Esophagus muscularis mucosa (tissue), 4 donors: ENCODE measurements around the gene MYADML2. TPM values are rescaled to one million over a fixed set of nuclear protein-coding genes. Genes with fewer than 3 reads are reported as not detected.

ENCODE experiments used
- DNase-seq: peaks from one replicate; pipeline ENCODE4 v3.0.0-alpha.2; 2017; ENCODE audit errors: extremely low spot score
- H3K27ac ChIP-seq, 4 donors: fragments of 200-600 bp; sonication (generic); replicated peaks in 1 of 4; 1 replicate in 3 of 4; 2 replicates in 1 of 4; pipeline ENCODE4 v1.5.1; 2016 to 2019; ENCODE audit warnings: mild to moderate bottlenecking in 1 of 4
- H3K27me3 ChIP-seq, 4 donors: fragments of 200-600 bp; sonication (generic); one replicate each; pipeline versions ENCODE4 v1.5.1 to v1.6.0; 2016 to 2019
- H3K36me3 ChIP-seq, 4 donors: fragments of 200-600 bp; sonication (generic); one replicate each; pipeline ENCODE4 v1.5.1; 2016 to 2019
- H3K4me1 ChIP-seq, 4 donors: fragments of 200-600 bp; sonication (generic); one replicate each; pipeline ENCODE4 v1.5.1; 2016 to 2019
- H3K4me3 ChIP-seq, 4 donors: fragments of 200-600 bp; sonication (generic); 1 replicate in 2 of 4; 2 replicates in 2 of 4; pipeline ENCODE4 v1.5.1; 2016 to 2019; ENCODE audit warnings: mild to moderate bottlenecking in 4 of 4, moderate library complexity in 1 of 4
- H3K9me3 ChIP-seq, 4 donors: fragments of 200-600 bp; sonication (generic); 1 replicate in 3 of 4; 2 replicates in 1 of 4; pipeline ENCODE4 v1.5.1; 2016 to 2019
- EP300 ChIP-seq: sonication (generic); formaldehyde crosslinking; IDR thresholded peaks from one replicate; pipeline ENCODE4 v1.6.1; 2017; ENCODE audit warnings: antibody characterized with exemption
- POLR2A ChIP-seq: fragments of 450-650 bp; IDR thresholded peaks from one replicate; pipeline ENCODE4 v1.6.1; 2017; ENCODE audit warnings: antibody characterized with exemption, moderate library complexity, mild to moderate bottlenecking, low read depth
- POLR2AphosphoS5 ChIP-seq, 2 donors: sonication (generic); formaldehyde crosslinking; IDR thresholded peaks; one replicate each; pipeline ENCODE4 v1.6.1; 2017; ENCODE audit warnings: antibody characterized with exemption in 2 of 2
- WGBS: methylation state at CpG from one replicate; pipeline ENCODE4 v1.1.5; 2018; 5-methylcytosine and 5-hydroxymethylcytosine counted together
- intact Hi-C: fragments of 100-400 bp; cut with DNase I; formaldehyde crosslinking; loops from one replicate; pipeline ENCODE4 v1.15.1; 2023
- total RNA-seq, 4 donors: library from RNA; depleted of rRNA; stranded (reverse); fragments of >200 nt; gene quantifications; one replicate each; pipeline versions ENCODE4 v1.1.0 to v1.2.1, GENCODE V29; 2016
- TF ChIP-seq, protein P1 (sequence below), 3 experiments: fragments of 200-600 bp in 2 of 3; fragments of 450-650 bp in 1 of 3; sonication (generic) in 2 of 3; IDR thresholded peaks; one replicate each; pipeline ENCODE4 v1.5.1; 2017 to 2019; ENCODE audit warnings: antibody characterized with exemption in 3 of 3, mild to moderate bottlenecking in 2 of 3, moderate library complexity in 1 of 3

Gene MYADML2
- total RNA-seq, 4 donors from 2014 or later, result not detected

DNA sequence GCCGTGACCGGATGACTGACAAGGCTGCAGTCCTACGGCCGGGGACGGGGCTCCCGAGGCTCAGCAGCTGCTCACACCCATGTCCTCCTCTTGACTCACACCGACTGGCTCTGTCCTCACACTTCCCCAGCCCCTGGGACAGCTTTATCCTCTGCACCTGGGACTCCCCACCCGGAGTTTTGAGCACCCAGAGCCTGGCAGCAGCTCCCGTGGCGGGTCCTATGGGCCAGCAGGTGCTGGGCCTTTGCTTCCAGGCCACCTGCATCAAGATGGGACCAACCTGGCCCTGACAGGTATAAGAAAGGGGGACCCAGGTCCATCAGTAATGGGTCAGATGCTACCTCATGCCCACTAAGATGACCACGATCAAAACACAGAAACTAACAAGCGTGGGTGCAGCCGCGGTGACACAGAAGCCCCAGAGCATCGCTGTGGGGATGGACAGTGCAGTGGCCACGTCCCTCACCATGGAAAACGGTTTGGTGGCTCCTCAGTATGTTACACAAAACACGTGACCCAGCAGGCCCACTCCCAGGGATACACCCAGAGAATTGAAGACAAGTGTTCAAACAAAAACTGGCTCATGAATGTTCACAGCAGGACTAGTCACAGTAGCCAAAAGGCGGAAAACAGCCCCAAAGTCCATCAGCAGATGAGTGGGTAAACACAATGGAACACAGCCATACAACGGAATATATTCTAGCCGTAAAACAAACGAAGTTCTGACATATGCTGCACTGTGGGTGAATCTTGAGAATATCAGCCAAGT is 17.2 kb upstream of the MYADML2 start:
- Histone ChIP-seq H3K9me3 (no peaks in the 10 kb centered on the region), H3K27ac (no peak overlapping the region), H3K36me3 (no peaks in the 10 kb centered on the region), H3K27me3 (peaks cover 10 to 90% (median 24%) of the 10 kb centered on the region in 4 donors), H3K4me1 (peaks cover 28 to 57% (median 44%) of the 10 kb centered on the region in 4 donors), H3K4me3 (no peak overlapping the region)
- no peak for DNase-seq
- WGBS, result 78% methylated on average over 15 of the region's 22 CpGs
- intact Hi-C loops, result no loop called here
- TF ChIP-seq, protein P1, sequence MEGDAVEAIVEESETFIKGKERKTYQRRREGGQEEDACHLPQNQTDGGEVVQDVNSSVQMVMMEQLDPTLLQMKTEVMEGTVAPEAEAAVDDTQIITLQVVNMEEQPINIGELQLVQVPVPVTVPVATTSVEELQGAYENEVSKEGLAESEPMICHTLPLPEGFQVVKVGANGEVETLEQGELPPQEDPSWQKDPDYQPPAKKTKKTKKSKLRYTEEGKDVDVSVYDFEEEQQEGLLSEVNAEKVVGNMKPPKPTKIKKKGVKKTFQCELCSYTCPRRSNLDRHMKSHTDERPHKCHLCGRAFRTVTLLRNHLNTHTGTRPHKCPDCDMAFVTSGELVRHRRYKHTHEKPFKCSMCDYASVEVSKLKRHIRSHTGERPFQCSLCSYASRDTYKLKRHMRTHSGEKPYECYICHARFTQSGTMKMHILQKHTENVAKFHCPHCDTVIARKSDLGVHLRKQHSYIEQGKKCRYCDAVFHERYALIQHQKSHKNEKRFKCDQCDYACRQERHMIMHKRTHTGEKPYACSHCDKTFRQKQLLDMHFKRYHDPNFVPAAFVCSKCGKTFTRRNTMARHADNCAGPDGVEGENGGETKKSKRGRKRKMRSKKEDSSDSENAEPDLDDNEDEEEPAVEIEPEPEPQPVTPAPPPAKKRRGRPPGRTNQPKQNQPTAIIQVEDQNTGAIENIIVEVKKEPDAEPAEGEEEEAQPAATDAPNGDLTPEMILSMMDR (IDR thresholded peaks at IDR 0.05), result no peak
- TF ChIP-seq POLR2AphosphoS5 (IDR thresholded peaks at IDR 0.05), result no peak
- TF ChIP-seq EP300, result no peak
- TF ChIP-seq POLR2A, result no peak

DNA sequence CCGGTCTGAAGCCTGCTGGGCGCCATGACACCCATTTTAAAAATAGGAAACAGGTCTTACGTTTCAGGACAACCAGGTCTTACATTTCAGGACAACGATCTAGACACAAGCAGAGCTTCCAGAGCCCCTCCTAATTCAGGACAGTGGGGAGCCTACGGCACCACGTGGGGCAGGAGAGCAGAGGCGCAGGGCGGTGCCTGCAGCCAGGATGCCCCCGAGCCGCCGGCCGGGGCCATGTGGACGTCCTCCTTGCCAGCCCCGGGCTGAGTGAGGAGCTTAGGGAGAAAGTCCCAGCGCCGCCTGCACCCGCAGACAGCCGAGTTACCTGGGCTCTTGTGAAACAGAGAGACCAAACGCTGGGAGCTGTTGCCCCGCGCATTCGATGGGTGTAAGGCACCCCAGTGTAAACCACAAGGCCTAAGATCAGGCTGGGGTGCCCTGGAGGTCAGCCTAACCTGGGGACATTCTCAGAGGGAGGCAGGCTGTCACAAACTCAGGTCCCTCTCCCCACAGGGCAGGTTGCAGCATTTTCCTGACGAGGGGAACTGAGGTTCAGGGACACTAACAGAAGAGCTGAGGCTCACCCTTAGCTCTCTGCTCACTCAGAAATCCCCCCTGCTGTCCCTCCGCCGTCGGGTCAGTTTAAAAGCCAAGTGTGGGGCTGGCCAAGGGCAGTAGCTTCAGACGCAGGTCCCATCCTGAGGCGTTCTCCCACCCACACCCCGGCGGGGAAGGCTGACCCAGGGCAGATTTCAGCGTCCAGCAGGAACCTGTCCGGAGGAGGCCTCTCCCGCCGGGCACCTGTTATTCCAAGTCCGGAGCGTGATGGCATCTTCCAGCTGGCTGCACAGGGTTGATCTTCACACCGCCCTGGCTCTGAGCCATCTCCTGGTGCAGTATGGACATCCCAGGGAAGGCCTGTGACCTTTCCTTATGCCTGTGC is 15.7 kb upstream of the MYADML2 start:
- H3K4me1 ChIP-seq, result peaks cover 22 to 49% (median 38%) of the 10 kb centered on the region in 4 donors
- no peaks in the 10 kb centered on the region for H3K36me3 ChIP-seq
- TF ChIP-seq EP300 (no peak), POLR2AphosphoS5 (IDR thresholded peaks at IDR 0.05) (no peak)
- TF ChIP-seq, protein P1 (IDR thresholded peaks at IDR 0.05), result no peak
- H3K27ac ChIP-seq, result no peak overlapping the region
- no peak overlapping the region for H3K4me3 ChIP-seq
- WGBS, result 66% methylated on average over 29 of the region's 37 CpGs
- intact Hi-C loops, result no loop called here
- no peak for DNase-seq
- H3K9me3 ChIP-seq, result no peaks in the 10 kb centered on the region
- peaks cover 10 to 90% (median 36%) of the 10 kb centered on the region in 4 donors for H3K27me3 ChIP-seq

DNA sequence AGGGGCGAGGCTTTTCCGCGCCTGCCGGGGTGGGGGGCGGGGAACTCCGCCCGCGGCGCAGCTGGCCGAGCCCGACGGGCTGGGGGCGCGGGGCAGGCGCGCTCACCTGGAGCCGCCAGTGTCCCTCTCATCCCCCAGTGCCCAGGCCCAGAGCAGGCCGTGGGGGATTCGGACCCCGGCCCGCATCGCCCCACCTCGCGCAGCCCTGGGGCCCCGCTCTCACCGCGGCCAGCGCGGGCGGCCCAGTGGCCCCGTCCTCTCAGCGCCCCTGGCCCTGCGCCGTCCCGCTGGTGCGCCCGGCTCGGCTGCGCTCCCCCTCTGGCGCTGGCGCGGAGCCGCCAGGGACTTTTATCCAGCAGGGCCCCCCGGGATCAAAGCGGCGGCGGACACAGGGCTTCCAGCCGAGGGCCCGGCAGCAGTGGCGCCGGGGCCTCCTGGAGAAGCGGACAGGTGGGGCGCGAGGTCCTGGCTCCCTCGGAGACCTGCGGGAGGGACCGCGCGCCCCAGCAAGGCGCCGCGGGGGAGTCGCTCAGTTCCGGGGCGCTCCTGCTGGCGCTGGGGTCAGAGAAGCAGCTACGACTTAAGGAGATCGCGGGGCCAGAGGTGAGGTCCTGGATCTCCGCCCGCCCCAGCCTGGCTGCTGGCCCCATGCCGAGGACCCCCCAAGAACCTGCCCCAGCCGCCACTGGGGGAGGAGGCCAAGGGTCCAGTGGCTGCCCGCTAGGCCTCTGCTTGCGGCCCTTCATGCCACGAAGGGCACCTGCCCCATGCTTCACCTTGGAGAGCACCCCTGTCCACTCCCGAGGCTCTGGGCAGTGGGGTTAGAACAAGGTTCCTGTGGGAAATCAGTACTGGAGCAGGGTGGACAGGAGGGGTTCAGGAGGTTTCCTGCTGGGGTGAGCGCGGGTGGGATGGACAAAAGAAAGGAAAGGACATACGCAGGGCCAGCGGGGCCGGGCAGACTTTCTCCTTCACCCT is 14.8 kb upstream of the MYADML2 start:
- Histone ChIP-seq H3K4me1 (peaks cover 16 to 39% (median 29%) of the 10 kb centered on the region in 4 donors), H3K27ac (no peak overlapping the region), H3K27me3 (peaks cover 10 to 92% (median 37%) of the 10 kb centered on the region in 4 donors), H3K4me3 (peak overlapping the region in 1 of 4 donors; percentile 62), H3K36me3 (no peaks in the 10 kb centered on the region), H3K9me3 (no peaks in the 10 kb centered on the region)
- TF ChIP-seq, protein P1 (IDR thresholded peaks at IDR 0.05), result no peak
- no peak for TF ChIP-seq POLR2AphosphoS5 (IDR thresholded peaks at IDR 0.05)
- no peak for TF ChIP-seq EP300
- no peak for TF ChIP-seq POLR2A
- intact Hi-C loops, result no loop called here
- 25% methylated on average over 16 of the region's 82 CpGs for WGBS
- DNase-seq, result no peak

DNA sequence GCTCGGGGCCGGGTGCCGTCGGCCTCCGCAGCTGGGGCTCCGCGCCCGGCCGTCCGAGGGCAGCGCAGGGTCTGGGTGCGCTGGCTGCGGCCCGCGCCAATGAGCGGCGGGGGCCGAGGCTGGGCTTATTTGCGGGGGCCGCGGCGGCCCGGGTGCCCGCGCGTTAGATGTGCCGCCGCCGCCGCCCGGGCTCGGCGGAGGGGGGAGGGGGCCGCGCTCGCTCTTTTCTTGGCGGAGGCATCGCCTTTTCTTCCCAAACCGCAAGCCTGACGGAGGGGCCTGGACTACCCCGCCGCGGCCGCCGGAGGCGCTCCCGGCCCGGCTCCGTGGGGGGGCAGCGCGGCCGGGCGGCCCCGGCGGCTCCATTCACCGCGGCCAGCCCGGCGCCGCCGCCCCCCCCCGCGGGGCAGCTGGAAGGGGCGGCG is 14.1 kb upstream of the MYADML2 start, which contains the start of gene NOTUM:
Gene NOTUM, minus strand, starts transcription at position 101 of the 425 bp plus-strand sequence. CDS start 278 bp downstream, outside the sequence.
- intact Hi-C loops, result no loop called here
- DNase-seq, result no peak
- H3K4me3 ChIP-seq, result peak within 1 kb of the TSS; percentile 52 to 62 (median 54)
- no peak within 1 kb of the TSS for H3K27ac ChIP-seq
- H3K27me3 ChIP-seq, result peaks cover 10 to 94% (median 39%) of the 10 kb centered on the region in 4 donors
- TF ChIP-seq, protein P1 (IDR thresholded peaks at IDR 0.05), result peak in 1 of 3 experiments; percentile 25
- no peak for TF ChIP-seq POLR2AphosphoS5 (IDR thresholded peaks at IDR 0.05)
- H3K4me1 ChIP-seq, result peaks cover 16 to 33% (median 27%) of the 10 kb centered on the region in 4 donors
- H3K36me3 ChIP-seq, result no peaks in the 10 kb centered on the region
- WGBS, result no CpG with 5 or more reads among the region's 65 CpGs
- no peaks in the 10 kb centered on the region for H3K9me3 ChIP-seq
